GM10847 (cell line): Measurements from ENCODE around the gene ITGB6.

ENCODE experiments used
- POLR2A ChIP-seq: IDR thresholded peaks from 2 replicates; pipeline ENCODE4 v1.6.1; 2011; ENCODE audit not compliant: insufficient read length; ENCODE audit errors: extremely low read depth

ITGB6 gene

DNA sequence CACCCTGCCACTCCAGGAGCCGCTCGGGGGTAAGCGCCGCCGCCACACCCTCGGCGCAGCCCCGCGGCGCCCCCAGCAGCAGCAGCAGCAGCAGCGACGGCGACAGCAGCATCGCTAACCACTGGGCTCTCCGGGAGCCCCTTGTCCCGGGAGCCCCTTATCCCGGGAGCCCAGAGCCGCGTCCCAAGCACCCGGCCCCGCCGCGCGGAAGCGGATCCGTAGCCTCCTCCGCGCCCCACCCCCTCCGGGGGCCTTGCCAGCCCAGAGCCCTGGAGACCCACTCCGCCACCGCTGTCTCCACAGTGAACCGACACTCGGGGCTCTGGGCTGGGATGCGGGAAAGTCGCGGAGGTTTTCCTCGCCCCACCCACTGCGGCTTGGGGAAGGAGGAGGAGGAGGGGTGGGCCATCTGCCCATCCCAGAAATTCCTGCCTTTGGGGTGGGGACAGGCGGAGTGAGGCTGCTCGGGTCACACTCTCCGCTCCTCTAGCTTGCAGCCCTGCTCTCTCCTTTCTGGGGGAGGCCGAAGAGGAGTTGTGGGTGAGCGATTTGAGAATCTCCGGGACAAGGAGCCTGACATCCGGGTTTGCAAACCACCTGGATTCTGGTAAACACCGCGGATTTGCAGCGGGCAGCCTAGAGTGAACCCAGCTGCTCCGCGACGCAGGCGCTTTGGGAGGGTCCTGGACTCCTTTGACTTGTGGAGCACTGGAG lies 137.6 kb downstream of the ITGB6 start, which contains the start of gene PLA2R1:
TSS of gene PLA2R1 (minus strand) at position 324 of the 714 bp plus-strand sequence. CDS start at position 112, 212 bp downstream.
- no peak for TF ChIP-seq POLR2A

DNA sequence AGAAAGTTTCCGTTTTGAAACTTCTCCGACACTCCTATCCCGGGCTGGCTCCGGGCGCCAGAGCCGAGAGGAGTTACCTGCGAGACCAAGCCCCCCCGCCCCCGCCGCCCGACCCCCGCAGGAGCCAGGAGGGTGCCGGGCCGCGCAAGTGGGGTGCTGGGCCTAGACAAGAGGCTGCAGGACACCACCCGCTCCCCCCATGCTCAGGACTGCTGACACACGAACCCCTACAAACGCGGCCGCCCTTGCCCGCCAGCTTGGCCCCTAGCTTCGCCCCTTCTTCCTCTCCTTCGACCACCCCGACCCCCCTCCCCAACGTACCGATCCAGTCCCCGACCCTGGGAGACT lies 138.2 kb downstream of the ITGB6 start:
- no peak for TF ChIP-seq POLR2A

DNA sequence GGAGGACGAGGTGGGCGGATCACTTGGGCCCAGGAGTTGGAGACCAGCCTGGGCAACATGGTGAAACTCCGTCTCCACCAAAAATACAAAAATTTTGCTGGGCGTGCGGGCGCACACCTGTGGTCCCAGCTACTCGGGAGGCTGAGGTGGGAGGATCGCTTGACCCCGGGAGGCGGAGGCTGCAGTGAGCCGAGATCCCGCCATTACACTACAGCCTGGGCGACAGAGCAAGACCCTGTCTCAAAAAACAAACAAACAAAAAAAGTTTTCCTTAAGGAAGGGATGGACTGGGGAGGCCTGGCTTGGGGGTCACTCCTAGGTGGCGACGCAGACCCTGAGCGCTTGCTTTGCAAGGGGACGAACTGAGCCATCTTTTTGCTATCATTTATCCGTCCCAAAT lies 138.5 kb downstream of the ITGB6 start:
- TF ChIP-seq POLR2A = no peak

DNA sequence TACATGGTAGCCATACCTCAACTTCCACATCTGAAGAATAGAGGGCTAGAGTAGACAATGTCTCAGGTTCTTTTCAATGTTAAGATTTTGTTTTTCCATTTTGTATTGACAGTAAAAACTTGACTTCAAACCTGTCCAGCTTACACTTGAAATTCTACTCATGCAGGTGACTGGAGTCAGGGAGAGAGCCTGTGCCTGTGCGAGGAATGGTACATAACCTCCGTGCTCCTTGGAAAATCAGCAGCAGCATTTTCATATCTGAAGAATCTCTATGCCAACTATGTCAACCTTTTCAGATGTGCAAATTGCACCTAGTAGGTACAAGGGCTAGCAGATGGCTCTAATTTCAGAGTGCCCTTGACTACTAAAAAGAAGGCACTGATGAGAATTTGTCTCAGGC lies 139.8 kb downstream of the ITGB6 start:
- TF ChIP-seq POLR2A = no peak

DNA sequence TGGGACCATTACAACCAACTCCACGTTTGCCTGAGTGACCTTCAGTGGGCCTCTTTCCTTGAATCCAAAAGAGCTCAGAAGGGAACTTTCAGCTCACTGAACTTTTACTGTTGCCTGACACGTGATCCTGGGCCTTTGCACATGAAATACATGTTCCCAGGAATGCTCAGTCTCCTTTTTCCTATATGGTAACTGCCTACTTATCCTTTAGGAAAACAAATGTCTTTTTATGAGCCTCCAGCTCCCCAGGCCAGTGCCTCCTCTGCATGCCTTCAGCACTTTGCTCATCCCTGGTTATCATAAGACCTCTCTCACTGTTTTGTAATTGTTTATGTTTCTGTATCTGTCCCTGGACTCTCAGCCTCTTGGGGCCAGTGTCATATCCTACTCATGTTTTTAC lies 142.7 kb downstream of the ITGB6 start:
- no peak for TF ChIP-seq POLR2A

DNA sequence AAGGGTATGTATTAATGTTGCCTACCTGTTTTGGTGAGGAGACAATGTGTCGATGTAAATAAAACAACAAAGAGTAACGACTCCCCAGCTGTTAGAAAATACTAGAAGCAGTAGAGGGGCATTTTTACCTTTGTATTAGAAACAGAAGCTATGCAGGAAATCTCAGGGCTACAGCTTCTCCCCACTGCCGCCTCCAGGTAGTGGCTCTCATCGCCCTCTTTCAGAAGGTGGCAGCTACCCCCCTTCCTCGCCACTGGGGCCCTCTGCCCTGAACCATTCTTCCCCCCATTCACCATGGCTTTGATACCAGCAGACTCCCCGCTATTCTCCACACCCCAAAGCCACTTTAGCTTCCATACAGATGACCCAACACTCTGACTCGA lies 144.4 kb downstream of the ITGB6 start:
- TF ChIP-seq POLR2A = no peak

DNA sequence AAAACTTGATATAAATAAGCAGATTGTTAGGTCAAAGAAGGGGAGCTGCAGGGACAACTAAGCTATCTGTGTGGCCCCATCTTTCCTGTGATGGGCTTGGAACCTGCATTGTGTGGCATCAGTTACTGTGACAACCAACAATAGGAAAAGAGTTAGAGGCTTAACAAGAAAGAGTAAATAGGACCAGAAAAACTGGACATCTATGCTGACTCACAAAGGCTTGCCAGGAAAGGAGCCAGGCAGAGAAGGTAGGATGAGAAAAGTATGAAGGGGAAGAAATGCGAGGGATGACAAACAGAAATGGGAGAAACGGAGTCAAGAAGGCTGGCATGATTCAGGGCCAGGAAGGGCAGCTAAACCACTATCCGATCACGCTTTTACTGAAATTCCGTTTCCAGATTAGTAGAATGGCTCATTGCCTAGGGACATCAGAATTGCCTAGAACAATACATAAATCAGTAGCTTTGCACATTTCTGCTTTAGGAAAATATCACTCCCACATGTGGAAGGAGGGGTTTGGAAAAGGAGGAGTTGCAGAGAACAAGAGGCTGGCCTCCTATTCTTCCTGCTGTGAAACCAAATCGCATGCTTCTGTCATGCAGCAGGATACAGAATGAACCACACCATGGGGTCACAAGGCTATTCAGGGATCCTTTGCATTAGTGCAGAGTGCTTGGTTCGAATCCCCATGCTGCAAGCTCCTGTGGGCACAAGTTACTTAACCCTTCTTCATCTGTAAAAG lies 144.9 kb downstream of the ITGB6 start:
- no peak for TF ChIP-seq POLR2A

DNA sequence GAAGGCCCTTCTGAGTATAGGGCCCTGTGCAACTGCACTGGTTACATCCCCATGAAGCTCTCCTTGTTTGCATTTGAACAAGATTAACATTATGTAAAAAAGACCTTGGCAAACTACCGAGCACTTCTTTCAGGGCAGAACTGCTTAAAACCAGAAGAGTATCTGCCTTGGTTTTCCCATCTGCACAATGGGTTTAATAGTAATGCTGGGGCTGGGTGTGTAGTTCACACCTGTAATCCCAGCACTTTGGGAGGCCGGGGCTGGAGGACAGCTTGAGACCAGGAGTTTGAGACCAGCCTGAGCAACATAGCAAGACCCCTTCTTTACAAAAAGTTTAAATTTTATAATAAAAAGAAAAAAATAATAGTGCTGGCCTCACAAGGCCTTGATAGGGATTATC lies 146.1 kb downstream of the ITGB6 start:
- TF ChIP-seq POLR2A = no peak

DNA sequence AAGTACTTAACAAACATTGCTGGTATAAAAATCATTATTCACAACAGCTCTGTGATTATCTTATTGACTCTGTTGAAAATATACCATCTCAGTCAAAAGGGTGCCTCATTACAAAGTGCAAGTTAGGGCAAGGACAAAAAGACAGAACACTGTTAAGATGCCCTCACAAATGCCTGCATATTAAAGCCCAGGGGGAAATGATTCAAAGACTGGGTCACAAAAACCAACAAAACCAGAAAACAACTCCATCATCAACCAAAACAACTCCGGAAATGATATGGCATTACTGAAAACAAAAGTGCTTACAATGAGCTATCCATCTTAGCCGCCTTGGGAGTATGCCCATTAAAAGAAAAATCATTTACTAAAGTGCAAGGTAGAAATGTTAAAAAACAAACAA lies 147.5 kb downstream of the ITGB6 start:
- no peak for TF ChIP-seq POLR2A

DNA sequence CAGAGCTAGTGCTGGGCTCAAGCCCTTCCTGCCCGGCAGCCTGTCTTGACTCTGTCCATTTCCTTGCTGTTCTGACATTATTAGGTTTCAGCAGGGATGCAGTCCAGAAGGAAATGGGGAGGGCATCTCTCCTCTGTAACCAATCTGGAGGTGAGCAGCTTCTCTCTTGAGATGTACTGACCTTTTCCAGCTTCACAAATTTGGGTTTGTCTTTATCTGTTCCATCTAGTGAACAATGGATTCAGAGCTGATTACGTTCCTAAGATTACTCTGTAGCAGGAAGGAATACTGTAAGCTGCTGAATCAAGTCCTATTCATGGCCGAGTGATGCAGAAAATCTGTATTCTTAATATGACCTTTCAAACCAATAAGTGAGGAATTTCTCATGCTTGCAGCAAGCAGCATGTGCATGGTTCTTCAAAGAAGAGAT lies 148.7 kb downstream of the ITGB6 start:
- no peak for TF ChIP-seq POLR2A

DNA sequence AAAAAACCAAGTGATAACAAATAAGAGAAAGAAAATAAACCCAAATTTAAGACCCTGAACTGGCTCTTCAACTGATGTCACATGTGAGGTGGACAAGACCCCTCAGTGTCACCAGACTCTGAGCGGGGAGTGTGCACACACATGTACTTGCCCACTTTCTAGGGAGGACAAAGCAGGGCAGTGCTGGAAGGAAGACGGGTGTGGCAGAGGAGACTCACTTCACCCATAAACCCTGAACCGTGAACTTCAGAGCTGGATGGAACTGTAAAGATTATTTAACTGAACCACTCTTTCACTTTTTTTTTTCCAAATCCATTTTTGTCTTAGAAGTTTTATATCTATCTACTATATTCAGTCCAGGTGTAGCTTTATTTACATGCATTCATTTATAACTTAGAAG lies 149.9 kb downstream of the ITGB6 start:
- TF ChIP-seq POLR2A = no peak
